Activated CD8-positive, alpha-beta T cell treated with anti-CD3 and anti-CD28 coated beads for 36 hours (primary cell): ENCODE data around the gene DSEL. TPM values are rescaled to one million over a fixed set of nuclear protein-coding genes. Genes with fewer than 3 reads are reported as not detected.

Source experiments
- ATAC-seq: fragments of 200-7000 bp; cut with Tn5 transposase; one replicate; pipeline ENCODE4 v1.10.0; 2021; ENCODE audit warnings: mild to moderate bottlenecking, moderate library complexity
- CTCF ChIA-PET: fragments of 350-600 bp; sonication (Branson Sonifier 250); formaldehyde crosslinking; loops from one replicate; lab custom pipeline; 2021; ENCODE audit warnings: antibody characterized with exemption; lab: Charles Lee
- POLR2A ChIA-PET: fragments of 350-600 bp; sonication (Branson Sonifier 250); formaldehyde crosslinking; loops from one replicate; lab custom pipeline; 2021; ENCODE audit warnings: antibody characterized with exemption; lab: Charles Lee
- DNase-seq: peaks from one replicate; pipeline ENCODE4 v3.0.0-alpha.2; 2020
- H3K27ac Mint-ChIP-seq: one replicate; pipeline ENCODE4 v1.8.0; 2021; ENCODE audit warnings: mild to moderate bottlenecking, mixed read lengths
- H3K27me3 Mint-ChIP-seq: one replicate; pipeline ENCODE4 v1.8.0; 2021; ENCODE audit warnings: mixed read lengths
- H3K36me3 Mint-ChIP-seq: one replicate; pipeline ENCODE4 v1.8.0; 2021; ENCODE audit warnings: low read depth, mixed read lengths
- H3K4me1 Mint-ChIP-seq: one replicate; pipeline ENCODE4 v1.8.0; 2021; ENCODE audit warnings: low read depth, mixed read lengths
- H3K4me3 Mint-ChIP-seq: one replicate; pipeline ENCODE4 v1.8.0; 2021; ENCODE audit warnings: mild to moderate bottlenecking, moderate library complexity, mixed read lengths
- H3K9me3 Mint-ChIP-seq: one replicate; pipeline ENCODE4 v1.8.0; 2021; ENCODE audit warnings: mixed read lengths
- CTCF ChIP-seq: fragments of 200-600 bp; IDR thresholded peaks from one replicate; pipeline ENCODE4 v1.8.0; 2022; ENCODE audit warnings: antibody characterized with exemption, mild to moderate bottlenecking
- intact Hi-C: fragments of 100-400 bp; cut with micrococcal nuclease; formaldehyde crosslinking; loops from one replicate; pipeline ENCODE4 v1.10.0; 2022
- total RNA-seq, 2 experiments: library from RNA; stranded (reverse); gene quantifications; one replicate each; pipeline ENCODE4 v1.2.3, GENCODE V29; 2021

DSEL gene
- total RNA-seq, 2 experiments from 2014 or later, result 0.09 to 0.13 TPM

DNA sequence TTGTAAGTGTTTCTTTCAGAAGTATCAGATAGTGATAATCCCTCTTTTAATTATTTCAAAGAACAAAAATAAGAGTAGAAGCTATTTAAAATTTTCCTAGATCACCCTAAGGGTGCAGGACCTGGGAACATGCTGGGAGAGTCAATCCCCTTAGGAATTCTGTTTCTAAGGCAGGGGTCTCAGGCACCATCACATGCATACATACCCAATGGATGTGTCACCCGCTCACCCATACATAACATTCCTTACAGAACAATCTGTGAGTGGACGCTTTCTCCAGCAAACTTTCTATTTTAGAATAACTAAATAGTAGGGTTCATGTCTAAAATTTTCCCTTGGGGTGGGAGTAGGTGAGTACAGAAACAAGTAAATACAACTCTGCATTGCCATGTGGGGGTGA, 8.4 kb downstream of the DSEL start:
- no peak overlapping the region for H3K27ac Mint-ChIP-seq
- DNase-seq (no peak), ATAC-seq (no peak)
- TF ChIP-seq CTCF, result no peak
- intact Hi-C loops, result no loop called here
- POLR2A ChIA-PET, result no interaction called here
- no peaks in the 10 kb centered on the region for H3K36me3 Mint-ChIP-seq
- H3K4me1 Mint-ChIP-seq, result no peaks in the 10 kb centered on the region
- H3K9me3 Mint-ChIP-seq, result no peaks in the 10 kb centered on the region
- CTCF ChIA-PET, result no interaction called here
- H3K27me3 Mint-ChIP-seq, result peaks cover 1% of the 10 kb centered on the region
- H3K4me3 Mint-ChIP-seq, result no peak overlapping the region

GRCh38 chr18:67504739-67505138, 11.8 kb downstream of the DSEL start:
- TF ChIP-seq CTCF, result no peak
- ATAC-seq (no peak), DNase-seq (no peak)
- H3K4me1 Mint-ChIP-seq, result no peaks in the 10 kb centered on the region
- H3K36me3 Mint-ChIP-seq, result no peaks in the 10 kb centered on the region
- H3K4me3 Mint-ChIP-seq, result no peak overlapping the region
- peaks cover 1% of the 10 kb centered on the region for H3K27me3 Mint-ChIP-seq
- intact Hi-C loops, result no loop called here
- ChIA-PET CTCF (no interaction called here), POLR2A (no interaction called here)
- no peaks in the 10 kb centered on the region for H3K9me3 Mint-ChIP-seq
- H3K27ac Mint-ChIP-seq, result no peak overlapping the region

GRCh38 chr18:67500522-67501205, 15.9 kb downstream of the DSEL start:
- ChIA-PET POLR2A (no interaction called here), CTCF (no interaction called here)
- Mint-ChIP-seq H3K4me3 (no peak overlapping the region), H3K4me1 (no peaks in the 10 kb centered on the region), H3K9me3 (no peaks in the 10 kb centered on the region), H3K27ac (no peak overlapping the region), H3K36me3 (no peaks in the 10 kb centered on the region), H3K27me3 (peaks cover 2% of the 10 kb centered on the region)
- no peak for TF ChIP-seq CTCF
- ATAC-seq (no peak), DNase-seq (no peak)
- intact Hi-C loops, result no loop called here

- H3K36me3 Mint-ChIP-seq, result no peaks in the 10 kb centered on the region
- POLR2A ChIA-PET, result no interaction called here
- intact Hi-C loops, result no loop called here
- H3K4me3 Mint-ChIP-seq, result no peak overlapping the region
- peaks cover 1% of the 10 kb centered on the region for H3K27me3 Mint-ChIP-seq
- no peak overlapping the region for H3K27ac Mint-ChIP-seq
- no peaks in the 10 kb centered on the region for H3K9me3 Mint-ChIP-seq
- no peak for TF ChIP-seq CTCF
- CTCF ChIA-PET, result no interaction called here
- DNase-seq, result no peak
- H3K4me1 Mint-ChIP-seq, result no peaks in the 10 kb centered on the region
- no peak for ATAC-seq
These were observed 20.1 kb downstream of the DSEL start for GRCh38 chr18:67496469-67496868.

DNA sequence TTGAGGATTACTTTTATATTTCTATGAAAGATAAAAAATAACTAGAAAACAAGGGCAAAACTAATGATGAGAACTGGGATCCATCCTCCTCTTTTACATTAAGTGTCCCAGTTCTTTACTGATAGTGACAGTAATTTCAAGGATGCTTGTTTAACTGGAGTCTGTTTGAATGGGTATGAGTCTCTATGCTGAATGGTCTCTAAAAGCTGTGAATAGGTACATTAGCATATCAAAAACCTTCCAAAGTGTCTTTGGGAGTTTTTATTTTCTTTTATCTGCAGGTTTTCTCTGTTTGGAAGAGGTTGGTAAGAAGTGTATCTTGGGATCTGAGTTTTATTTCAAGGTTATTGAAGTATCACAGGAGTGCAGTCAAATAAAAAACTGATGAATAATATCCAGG, 30.0 kb downstream of the DSEL start:
- Mint-ChIP-seq H3K9me3 (no peaks in the 10 kb centered on the region), H3K4me3 (no peak overlapping the region), H3K4me1 (no peaks in the 10 kb centered on the region), H3K27me3 (peaks cover 1% of the 10 kb centered on the region), H3K36me3 (no peaks in the 10 kb centered on the region), H3K27ac (no peak overlapping the region)
- ATAC-seq, result no peak
- intact Hi-C loops, result no loop called here
- TF ChIP-seq CTCF, result no peak
- POLR2A ChIA-PET, result no interaction called here
- DNase-seq, result no peak
- CTCF ChIA-PET, result no interaction called here
